Thyroid gland (tissue), 4 donors: ENCODE measurements around the gene HSPA2. TPM values are rescaled to one million over a fixed set of nuclear protein-coding genes. Genes with fewer than 3 reads are reported as not detected.

ENCODE experiments used
- DNase-seq, 2 donors: peaks; one replicate each; pipeline ENCODE4 v3.0.0-alpha.2; 2019
- H3K27ac ChIP-seq, 3 donors: fragments of 200-600 bp; sonication (generic); 1 replicate in 2 of 3; 2 replicates in 1 of 3; pipeline ENCODE4 v1.5.1; 2016 to 2019; ENCODE audit warnings: mild to moderate bottlenecking in 1 of 3, moderate library complexity in 1 of 3
- H3K27me3 ChIP-seq: fragments of 200-600 bp; sonication (generic); one replicate; pipeline ENCODE4 v1.5.1; 2019
- H3K36me3 ChIP-seq, 2 donors: fragments of 200-600 bp; sonication (generic); one replicate each; pipeline ENCODE4 v1.5.1; 2016 to 2019
- H3K4me1 ChIP-seq, 2 donors: fragments of 200-600 bp; sonication (generic); one replicate each; pipeline ENCODE4 v1.5.1; 2017 to 2019
- H3K4me3 ChIP-seq, 3 donors: fragments of 200-600 bp; sonication (generic); replicated peaks in 1 of 3; 1 replicate in 2 of 3; 2 replicates in 1 of 3; pipeline ENCODE4 v1.5.1; 2016; ENCODE audit warnings: mild to moderate bottlenecking in 1 of 3
- H3K9me3 ChIP-seq: fragments of 200-600 bp; sonication (generic); one replicate; pipeline ENCODE4 v1.5.1; 2017
- POLR2A ChIP-seq, 2 donors: fragments of 450-650 bp; IDR thresholded peaks; one replicate each; pipeline ENCODE4 v1.6.1; 2017; ENCODE audit warnings: antibody characterized with exemption in 2 of 2, mild to moderate bottlenecking in 2 of 2, moderate library complexity in 1 of 2
- WGBS, 2 donors: methylation state at CpG; one replicate each; pipeline ENCODE4 v1.1.5; 2017; 5-methylcytosine and 5-hydroxymethylcytosine counted together
- intact Hi-C: fragments of 100-400 bp; cut with DNase I; formaldehyde crosslinking; loops from one replicate; pipeline ENCODE4 v1.15.1; 2023
- total RNA-seq, 4 donors: library from RNA; depleted of rRNA; stranded (reverse); fragments of >200 nt; gene quantifications; one replicate each; pipeline ENCODE4 v1.2.3, GENCODE V29; 2016
- TF ChIP-seq, protein P1 (sequence below), 6 experiments: fragments of 200-600 bp in 3 of 6; fragments of 450-650 bp in 3 of 6; sonication (generic) in 3 of 6; IDR thresholded peaks; one replicate each; pipeline ENCODE4 v1.5.1; 2016 to 2019; ENCODE audit warnings: antibody characterized with exemption in 6 of 6, mild to moderate bottlenecking in 2 of 6, inconsistent platforms in 1 of 6, moderate library complexity in 1 of 6

HSPA2 gene
- total RNA-seq, 4 donors from 2014 or later = 6.0 to 11.0 (median 8.4) TPM

DNA sequence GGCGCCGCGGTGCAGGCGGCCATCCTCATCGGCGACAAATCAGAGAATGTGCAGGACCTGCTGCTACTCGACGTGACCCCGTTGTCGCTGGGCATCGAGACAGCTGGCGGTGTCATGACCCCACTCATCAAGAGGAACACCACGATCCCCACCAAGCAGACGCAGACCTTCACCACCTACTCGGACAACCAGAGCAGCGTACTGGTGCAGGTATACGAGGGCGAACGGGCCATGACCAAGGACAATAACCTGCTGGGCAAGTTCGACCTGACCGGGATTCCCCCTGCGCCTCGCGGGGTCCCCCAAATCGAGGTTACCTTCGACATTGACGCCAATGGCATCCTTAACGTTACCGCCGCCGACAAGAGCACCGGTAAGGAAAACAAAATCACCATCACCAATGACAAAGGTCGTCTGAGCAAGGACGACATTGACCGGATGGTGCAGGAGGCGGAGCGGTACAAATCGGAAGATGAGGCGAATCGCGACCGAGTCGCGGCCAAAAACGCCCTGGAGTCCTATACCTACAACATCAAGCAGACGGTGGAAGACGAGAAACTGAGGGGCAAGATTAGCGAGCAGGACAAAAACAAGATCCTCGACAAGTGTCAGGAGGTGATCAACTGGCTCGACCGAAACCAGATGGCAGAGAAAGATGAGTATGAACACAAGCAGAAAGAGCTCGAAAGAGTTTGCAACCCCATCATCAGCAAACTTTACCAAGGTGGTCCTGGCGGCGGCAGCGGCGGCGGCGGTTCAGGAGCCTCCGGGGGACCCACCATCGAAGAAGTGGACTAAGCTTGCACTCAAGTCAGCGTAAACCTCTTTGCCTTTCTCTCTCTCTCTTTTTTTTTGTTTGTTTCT is 1.7 kb downstream of the HSPA2 start:
- H3K27ac ChIP-seq = no peak overlapping the region
- peak in 1 of 2 donors; percentile 25 for DNase-seq
- peak overlapping the region in 1 of 3 donors; percentile 2 for H3K4me3 ChIP-seq
- peaks cover 6 to 13% of the 10 kb centered on the region in 2 donors for H3K4me1 ChIP-seq
- H3K36me3 ChIP-seq = no peaks in the 10 kb centered on the region
- intact Hi-C loops = no loop called here
- TF ChIP-seq, protein P1, sequence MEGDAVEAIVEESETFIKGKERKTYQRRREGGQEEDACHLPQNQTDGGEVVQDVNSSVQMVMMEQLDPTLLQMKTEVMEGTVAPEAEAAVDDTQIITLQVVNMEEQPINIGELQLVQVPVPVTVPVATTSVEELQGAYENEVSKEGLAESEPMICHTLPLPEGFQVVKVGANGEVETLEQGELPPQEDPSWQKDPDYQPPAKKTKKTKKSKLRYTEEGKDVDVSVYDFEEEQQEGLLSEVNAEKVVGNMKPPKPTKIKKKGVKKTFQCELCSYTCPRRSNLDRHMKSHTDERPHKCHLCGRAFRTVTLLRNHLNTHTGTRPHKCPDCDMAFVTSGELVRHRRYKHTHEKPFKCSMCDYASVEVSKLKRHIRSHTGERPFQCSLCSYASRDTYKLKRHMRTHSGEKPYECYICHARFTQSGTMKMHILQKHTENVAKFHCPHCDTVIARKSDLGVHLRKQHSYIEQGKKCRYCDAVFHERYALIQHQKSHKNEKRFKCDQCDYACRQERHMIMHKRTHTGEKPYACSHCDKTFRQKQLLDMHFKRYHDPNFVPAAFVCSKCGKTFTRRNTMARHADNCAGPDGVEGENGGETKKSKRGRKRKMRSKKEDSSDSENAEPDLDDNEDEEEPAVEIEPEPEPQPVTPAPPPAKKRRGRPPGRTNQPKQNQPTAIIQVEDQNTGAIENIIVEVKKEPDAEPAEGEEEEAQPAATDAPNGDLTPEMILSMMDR (IDR thresholded peaks at IDR 0.05) = no peak
- TF ChIP-seq POLR2A (IDR thresholded peaks at IDR 0.05) = no peak
- H3K27me3 ChIP-seq = no peaks in the 10 kb centered on the region
- 15 to 23% methylated on average over 41 to 57 of the region's 61 CpGs for WGBS, 2 donors
- no peaks in the 10 kb centered on the region for H3K9me3 ChIP-seq

DNA sequence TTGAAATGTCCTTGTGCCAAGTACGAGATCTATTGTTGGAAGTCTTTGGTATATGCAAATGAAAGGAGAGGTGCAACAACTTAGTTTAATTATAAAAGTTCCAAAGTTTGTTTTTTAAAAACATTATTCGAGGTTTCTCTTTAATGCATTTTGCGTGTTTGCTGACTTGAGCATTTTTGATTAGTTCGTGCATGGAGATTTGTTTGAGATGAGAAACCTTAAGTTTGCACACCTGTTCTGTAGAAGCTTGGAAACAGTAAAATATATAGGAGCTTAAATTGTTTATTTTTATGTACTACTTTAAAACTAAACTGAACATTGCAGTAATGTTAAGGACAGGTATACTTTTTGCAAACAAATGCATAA is 2.3 kb downstream of the HSPA2 start:
- Histone ChIP-seq H3K4me3 (no peak overlapping the region), H3K4me1 (peaks cover 6 to 13% of the 10 kb centered on the region in 2 donors), H3K27me3 (no peaks in the 10 kb centered on the region), H3K9me3 (no peaks in the 10 kb centered on the region), H3K36me3 (no peaks in the 10 kb centered on the region), H3K27ac (no peak overlapping the region)
- intact Hi-C loops = no loop called here
- DNase-seq = no peak
- no peak for TF ChIP-seq POLR2A (IDR thresholded peaks at IDR 0.05)
- TF ChIP-seq, protein P1 (IDR thresholded peaks at IDR 0.05) = no peak
- 81 to 82% methylated on average over 4 of the region's 4 CpGs for WGBS, 2 donors

DNA sequence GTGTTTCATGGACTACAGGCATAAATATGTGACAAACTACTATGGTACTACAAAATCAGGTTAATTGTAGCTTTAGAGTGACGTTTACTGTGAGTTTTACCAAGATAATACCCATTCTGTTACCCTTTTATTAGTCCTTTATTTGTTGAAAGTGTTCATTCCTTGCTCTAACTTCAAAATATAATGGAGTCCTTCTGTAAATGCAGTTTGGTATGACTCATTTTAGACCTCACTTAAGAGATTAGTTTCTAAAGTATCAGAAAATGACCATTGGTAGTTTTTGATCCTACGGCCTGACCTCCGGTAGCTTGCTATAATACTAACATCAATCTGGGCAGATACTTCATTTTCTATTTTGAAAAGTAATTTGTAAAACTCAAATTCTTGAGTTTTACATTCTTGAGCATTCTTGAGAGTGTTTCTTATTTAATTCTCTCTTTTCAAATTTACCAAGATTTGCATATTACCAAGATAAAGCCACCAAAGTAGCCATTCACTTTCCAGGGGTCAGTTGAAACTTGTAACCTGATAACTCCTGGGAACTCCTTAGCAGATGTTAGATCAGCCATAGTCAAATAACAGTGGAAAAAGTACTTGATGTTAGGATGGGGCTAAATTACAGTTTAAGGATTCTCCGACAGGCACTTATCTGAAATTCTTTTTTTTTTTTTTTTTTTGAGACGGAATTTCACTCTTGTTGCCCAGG is 4.2 kb downstream of the HSPA2 start:
- TF ChIP-seq POLR2A (IDR thresholded peaks at IDR 0.05) = no peak
- TF ChIP-seq, protein P1 (IDR thresholded peaks at IDR 0.05) = no peak
- 82 to 83% methylated on average over 5 of the region's 5 CpGs for WGBS, 2 donors
- H3K36me3 ChIP-seq = no peaks in the 10 kb centered on the region
- H3K27ac ChIP-seq = no peak overlapping the region
- no peaks in the 10 kb centered on the region for H3K27me3 ChIP-seq
- intact Hi-C loops = no loop called here
- no peaks in the 10 kb centered on the region for H3K9me3 ChIP-seq
- DNase-seq = no peak
- H3K4me1 ChIP-seq = peaks cover 9 to 14% of the 10 kb centered on the region in 2 donors
- no peak overlapping the region for H3K4me3 ChIP-seq

DNA sequence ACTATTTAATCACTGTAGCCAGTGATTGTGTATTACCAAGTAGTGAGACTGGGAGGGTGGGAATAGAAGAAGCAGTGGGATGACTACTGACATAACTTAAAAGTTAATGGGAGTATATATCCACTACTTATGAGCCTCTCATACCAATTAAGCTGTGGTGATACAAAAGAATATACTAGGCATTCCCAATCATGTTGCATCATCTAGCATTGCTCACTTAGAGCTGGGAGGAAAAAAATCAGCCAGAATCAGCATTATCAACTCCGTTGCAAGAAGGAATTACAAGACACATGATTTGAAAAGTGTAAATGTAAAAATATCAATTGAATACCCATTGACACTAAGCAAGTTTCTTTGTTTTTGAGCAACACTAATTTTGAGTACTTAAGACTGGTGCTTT is 8.5 kb downstream of the HSPA2 start:
- WGBS, 2 donors = 95 to 100% methylated on average over 1 of the region's 1 CpG
- Histone ChIP-seq H3K27me3 (no peaks in the 10 kb centered on the region), H3K4me1 (peaks cover 5 to 11% of the 10 kb centered on the region in 2 donors), H3K36me3 (no peaks in the 10 kb centered on the region), H3K4me3 (no peak overlapping the region), H3K9me3 (no peaks in the 10 kb centered on the region), H3K27ac (no peak overlapping the region)
- intact Hi-C loops = no loop called here
- DNase-seq = no peak
- TF ChIP-seq POLR2A (IDR thresholded peaks at IDR 0.05) = no peak
- TF ChIP-seq, protein P1 (IDR thresholded peaks at IDR 0.05) = no peak
